ENCODE results near the gene UNC13D. TPM values are rescaled to one million over a fixed set of nuclear protein-coding genes. Genes with fewer than 3 reads are reported as not detected.

The UNC13D gene
- total RNA-seq, 2 donors from 2014 or later = 8.6 to 21.8 TPM

GRCh38 chr17:75876938-75877751, 32.9 kb upstream of the UNC13D start:
- Histone ChIP-seq H3K27me3 (no peaks in the 10 kb centered on the region), H3K9me3 (no peaks in the 10 kb centered on the region), H3K4me1 (peaks cover 51% of the 10 kb centered on the region), H3K4me3 (peak overlapping the region in 1 of 2 donors; percentile 27), H3K27ac (peak overlapping the region; percentile 93 to 99 (median 93)), H3K36me3 (replicated peaks in 1 of 2; ENCODE audit: insufficient read depth in 1 of 2, low read depth in 2 of 2) (no peaks in the 10 kb centered on the region)
- WGBS, 2 donors = 17 to 22% methylated on average over 19 to 39 of the region's 41 CpGs
- intact Hi-C loops (cut with DNase I) = no loop called here
- DNase-seq (peak; percentile 82 to 95 (median 90)), ATAC-seq (peak; percentile 57)
- TF ChIP-seq POLR2A (IDR thresholded peaks at IDR 0.05) (peak; percentile 8 to 79 (median 73)), CTCF (IDR thresholded peaks at IDR 0.05) (peak in 1 of 7 experiments; percentile 26)

- Histone ChIP-seq H3K36me3 (replicated peaks in 1 of 2; ENCODE audit: insufficient read depth in 1 of 2, low read depth in 2 of 2) (no peaks in the 10 kb centered on the region), H3K4me3 (no peak overlapping the region), H3K9me3 (no peaks in the 10 kb centered on the region), H3K27me3 (no peaks in the 10 kb centered on the region), H3K4me1 (peaks cover 51% of the 10 kb centered on the region), H3K27ac (peak overlapping the region; percentile 93 to 99 (median 93))
- WGBS, 2 donors = 34 to 51% methylated on average over 14 to 25 of the region's 26 CpGs
- peak; percentile 49 for ATAC-seq
- intact Hi-C loops (cut with DNase I) = no loop called here
- DNase-seq = peak; percentile 70 to 97 (median 86)
- TF ChIP-seq POLR2A (IDR thresholded peaks at IDR 0.05) (peak; percentile 59 to 64 (median 62)), CTCF (IDR thresholded peaks at IDR 0.05) (peak in 3 of 7 experiments; percentile 13 to 37 (median 21))
Observed at GRCh38 chr17:75876190-75876937, 32.2 kb upstream of the UNC13D start.

DNA sequence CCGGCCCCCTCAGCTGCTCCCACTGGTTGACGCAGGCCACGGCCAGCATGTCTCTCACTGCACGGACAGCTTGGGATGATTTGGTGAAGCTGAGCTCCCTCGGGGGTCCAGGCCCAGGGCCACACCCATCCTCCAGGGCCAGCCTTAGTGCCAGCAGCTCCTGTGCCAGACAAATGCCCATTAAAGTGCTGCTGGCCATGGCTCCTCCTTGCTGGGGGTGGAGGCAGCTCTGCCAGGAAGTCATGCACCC, 31.7 kb upstream of the UNC13D start:
- intact Hi-C loops (cut with DNase I) = no loop called here
- H3K27ac ChIP-seq = peak overlapping the region; percentile 93 to 99 (median 93)
- no peak overlapping the region for H3K4me3 ChIP-seq
- TF ChIP-seq CTCF (IDR thresholded peaks at IDR 0.05) (no peak), POLR2A (IDR thresholded peaks at IDR 0.05) (no peak)
- H3K9me3 ChIP-seq = no peaks in the 10 kb centered on the region
- peak in 1 of 4 donors; percentile 67 for DNase-seq
- H3K36me3 ChIP-seq (replicated peaks in 1 of 2; ENCODE audit: insufficient read depth in 1 of 2, low read depth in 2 of 2) = no peaks in the 10 kb centered on the region
- ATAC-seq = no peak
- no CpG with 5 or more reads among the region's 5 CpGs for WGBS, 2 donors
- H3K27me3 ChIP-seq = no peaks in the 10 kb centered on the region
- H3K4me1 ChIP-seq = peaks cover 51% of the 10 kb centered on the region

GRCh38 chr17:75875182-75875939, 31.2 kb upstream of the UNC13D start:
- H3K27ac ChIP-seq = peak overlapping the region; percentile 93 to 99 (median 93)
- no peaks in the 10 kb centered on the region for H3K9me3 ChIP-seq
- H3K27me3 ChIP-seq = no peaks in the 10 kb centered on the region
- H3K36me3 ChIP-seq (replicated peaks in 1 of 2; ENCODE audit: insufficient read depth in 1 of 2, low read depth in 2 of 2) = no peaks in the 10 kb centered on the region
- WGBS, 2 donors = 76 to 78% methylated on average over 4 to 13 of the region's 18 CpGs
- TF ChIP-seq CTCF (IDR thresholded peaks at IDR 0.05) (no peak), POLR2A (IDR thresholded peaks at IDR 0.05) (no peak)
- peak in 3 of 4 donors; percentile 50 to 81 (median 55) for DNase-seq
- no peak overlapping the region for H3K4me3 ChIP-seq
- peaks cover 51% of the 10 kb centered on the region for H3K4me1 ChIP-seq
- ATAC-seq = no peak
- intact Hi-C loops (cut with DNase I) = no loop called here
